Mesenteric fat pad (tissue), 1 donor: Measurements from ENCODE around the gene AREL1. TPM values are rescaled to one million over a fixed set of nuclear protein-coding genes. Genes with fewer than 3 reads are reported as not detected.

Experiments used
- DNase-seq: peaks from one replicate; pipeline ENCODE4 v3.0.0-alpha.2; 2020; ENCODE audit warnings: low spot score
- total RNA-seq: library from RNA; stranded (reverse); fragmentation: NEBNext Ultra II Directional; extraction: Animal tissue kit (Norgen Biotek cat#: 25700); gene quantifications from one replicate; pipeline ENCODE4 v1.2.1, GENCODE V29; 2021
- donor health status: DM: yes; HTN: yes; CAD: no.

Gene AREL1
- total RNA-seq, 1 donor from 2014 or later, result 31.9 TPM

DNA sequence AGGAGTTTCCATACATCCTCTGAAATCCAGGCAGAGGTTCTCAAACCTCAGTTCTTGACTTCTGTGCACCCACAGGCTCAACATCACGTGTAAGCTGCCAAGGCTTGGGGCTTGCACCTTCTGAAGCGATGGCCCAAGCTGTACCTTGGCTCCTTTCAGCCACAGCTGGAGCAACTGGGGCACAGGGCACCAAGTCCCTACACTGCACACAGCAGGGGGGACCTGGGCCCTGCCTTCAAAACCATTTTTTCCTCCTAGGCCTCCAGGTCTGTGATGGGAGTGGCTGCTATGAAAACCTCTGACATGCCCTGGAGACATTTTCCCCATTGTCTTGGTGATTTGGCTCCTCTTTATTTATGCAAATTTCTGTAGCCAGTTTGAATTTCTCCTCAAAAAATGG, 10.6 kb downstream of the AREL1 start:
- DNase-seq, result no peak

DNA sequence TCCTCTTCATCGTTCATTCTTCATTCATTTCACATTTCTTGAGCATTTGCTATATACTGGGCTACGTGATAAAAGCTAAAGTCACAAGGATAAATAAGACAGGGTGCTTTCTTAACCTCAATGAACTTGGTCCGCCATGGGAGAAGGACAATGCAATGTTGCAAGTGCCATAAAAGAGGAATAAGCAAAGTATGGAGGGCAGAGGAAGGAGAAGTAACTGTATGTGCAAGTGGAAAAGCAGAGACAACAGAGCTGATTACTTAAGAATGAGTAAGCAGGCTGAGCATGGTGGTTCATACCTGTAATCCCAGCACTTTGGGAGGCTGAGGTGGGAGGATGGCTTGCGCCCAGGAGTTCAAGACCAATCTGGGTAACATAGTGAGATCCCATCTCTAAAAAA, 14.4 kb downstream of the AREL1 start:
- DNase-seq, result no peak

DNA sequence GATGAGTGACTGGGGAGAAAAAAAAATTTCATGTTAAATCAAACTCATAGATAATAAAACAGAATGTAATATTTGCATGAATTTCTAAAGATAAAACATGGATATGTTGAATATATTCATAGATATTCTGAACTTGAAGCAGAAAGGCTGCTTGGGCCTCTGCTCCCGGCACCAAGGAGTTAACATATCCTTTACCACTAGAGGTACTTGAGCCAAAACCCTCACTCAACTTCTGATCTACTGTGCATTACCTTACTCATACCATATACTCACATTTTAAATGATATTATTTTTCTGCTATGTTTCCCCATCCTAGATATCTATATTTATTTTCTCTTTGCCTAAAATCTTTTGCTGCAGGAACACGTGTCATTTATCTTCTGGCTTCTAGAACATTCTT, 14.9 kb downstream of the AREL1 start:
- DNase-seq, result no peak

DNA sequence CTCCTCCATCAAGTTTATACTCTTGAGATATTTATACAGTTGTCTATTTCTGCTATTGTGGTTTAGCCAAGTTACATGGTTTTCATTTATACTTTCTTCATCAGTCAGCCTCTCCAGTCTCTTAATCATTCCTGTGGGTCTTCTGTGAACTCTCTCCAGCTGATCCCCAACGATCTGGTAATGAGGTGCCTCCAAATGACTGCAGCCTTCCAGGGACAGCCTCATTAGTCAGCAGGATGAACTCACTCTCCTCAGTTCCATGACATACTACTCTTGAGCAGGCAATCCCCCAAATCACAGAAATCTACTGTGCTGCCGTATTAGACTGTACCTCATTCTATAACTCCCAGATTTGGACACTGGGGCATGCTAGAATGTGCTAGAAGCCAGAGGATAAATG, 15.3 kb downstream of the AREL1 start:
- no peak for DNase-seq

DNA sequence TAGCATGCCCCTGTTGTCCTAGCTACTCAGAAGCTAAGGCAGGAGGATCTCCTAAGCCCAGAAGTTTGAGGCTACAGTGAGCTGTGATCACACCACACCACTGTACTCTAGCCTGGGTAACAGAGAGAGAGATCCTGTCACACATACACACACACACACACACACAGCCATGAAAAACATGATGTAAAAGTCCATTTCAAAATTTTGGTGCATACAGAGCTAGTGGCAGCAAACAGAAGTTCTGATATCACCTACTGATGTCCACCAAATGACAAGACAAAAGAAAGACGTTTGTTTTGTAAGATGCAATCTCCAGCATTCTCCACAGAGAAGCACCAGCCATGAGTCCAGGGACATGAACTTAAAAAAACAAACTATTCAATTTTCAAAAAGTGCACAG, 15.9 kb downstream of the AREL1 start:
- no peak for DNase-seq

DNA sequence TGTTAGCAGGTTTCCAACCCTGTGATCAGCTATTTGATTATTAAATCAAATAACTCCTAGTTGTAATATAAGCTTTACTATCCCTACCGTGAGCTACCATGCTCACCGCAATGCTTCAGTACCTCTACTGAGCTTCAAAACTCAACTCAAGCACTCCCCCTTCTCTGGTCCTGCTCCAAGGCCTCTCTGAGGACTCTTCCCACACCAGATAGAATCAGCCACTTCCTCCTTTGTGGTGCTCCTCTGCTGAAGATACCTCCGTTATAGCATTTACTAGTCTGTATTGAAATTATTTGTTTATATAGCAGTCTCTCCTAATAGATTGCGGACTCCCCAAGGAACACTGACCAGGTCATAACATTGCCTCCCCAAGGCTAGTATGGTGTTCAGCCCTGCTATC, 17.5 kb downstream of the AREL1 start:
- no peak for DNase-seq

DNA sequence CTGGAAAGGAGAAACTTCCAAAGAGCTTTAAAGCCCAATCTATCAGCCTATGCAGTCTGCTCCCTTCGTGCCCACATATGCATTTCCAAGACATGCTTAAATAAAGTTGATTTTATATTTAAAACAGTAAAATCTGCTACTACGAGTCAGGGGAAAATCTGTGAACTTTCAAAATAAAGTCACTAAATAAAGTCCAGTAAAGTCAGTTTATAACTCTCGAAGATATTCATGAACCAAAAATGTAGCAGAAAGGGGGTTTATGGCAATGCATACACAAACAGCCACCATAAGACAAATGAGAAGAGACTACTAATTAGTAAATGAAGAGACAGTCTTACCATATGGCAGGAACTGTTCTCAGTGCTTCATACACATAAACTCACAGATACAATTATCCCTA, 19.7 kb downstream of the AREL1 start:
- no peak for DNase-seq

DNA sequence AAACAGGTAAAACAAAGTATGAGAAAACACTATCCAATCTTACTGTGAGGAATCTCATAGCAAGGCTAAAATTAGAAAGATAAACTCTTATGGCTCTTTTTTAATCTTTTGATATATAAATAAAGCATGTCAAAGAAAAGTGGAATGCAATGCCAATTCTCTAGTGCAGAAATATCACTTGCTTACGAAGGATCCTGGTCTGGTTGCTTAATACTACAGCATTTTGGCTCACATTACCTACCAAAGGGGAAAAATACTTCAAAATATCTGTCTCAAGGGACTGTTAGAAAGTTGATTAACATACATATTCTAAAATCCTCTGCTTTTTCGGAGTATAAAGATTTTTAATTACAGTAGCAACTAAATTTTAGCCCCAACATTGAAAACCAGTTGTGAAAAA, 21.4 kb downstream of the AREL1 start:
- DNase-seq, result no peak

DNA sequence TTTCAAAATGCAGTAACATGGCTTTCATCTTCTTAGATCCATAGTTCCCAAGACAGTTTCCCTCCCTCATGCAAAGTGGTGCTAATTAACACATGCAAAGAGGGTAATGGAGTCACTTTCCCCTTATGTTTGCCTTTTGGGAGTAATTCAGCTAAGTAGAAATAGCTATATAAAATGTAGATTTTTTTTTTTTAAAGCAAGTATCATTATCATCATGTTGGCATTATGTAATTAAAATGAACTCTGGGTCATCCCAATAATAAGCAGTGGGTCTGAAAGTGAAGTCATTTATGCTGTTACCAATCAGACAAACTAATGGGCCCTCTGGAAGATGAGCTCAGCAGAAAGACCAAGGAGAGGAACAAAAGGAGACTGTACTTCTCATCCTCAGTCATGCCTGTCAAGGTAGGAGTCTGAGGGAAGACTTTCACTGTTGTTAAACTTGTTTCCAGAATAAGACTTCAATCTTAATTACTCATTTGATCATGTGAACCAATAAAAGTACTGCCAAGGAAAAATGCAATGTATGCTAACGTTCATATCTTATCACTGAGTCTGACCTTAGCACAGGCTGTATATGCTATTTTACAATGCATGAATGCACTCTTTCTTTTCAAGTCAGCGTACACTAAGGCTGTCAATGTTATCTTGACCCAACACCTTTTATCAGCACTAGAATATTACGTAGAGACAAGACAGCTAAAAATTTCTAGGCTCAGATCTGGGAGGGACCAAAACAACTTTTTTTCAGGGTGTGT, 26.8 kb downstream of the AREL1 start:
- no peak for DNase-seq

DNA sequence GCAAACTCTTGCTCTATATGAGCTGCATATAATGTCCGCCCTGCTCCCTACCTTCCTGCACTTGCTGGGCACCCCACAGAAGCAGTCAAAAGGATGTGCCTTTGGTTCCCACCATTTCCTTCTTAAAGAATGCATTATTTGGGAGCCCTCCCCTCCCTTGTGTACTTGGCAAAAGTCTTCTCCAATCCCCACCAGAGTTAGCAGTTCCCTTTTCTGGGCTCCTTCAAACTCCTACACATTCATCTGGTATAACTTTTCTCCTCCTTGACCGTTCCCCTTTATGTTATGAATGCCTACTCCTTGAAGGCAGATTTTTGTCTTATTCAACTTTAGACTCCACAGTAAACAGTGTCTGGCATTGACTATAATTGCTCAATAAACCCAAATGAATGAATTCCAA, 27.8 kb downstream of the AREL1 start:
- no peak for DNase-seq

DNA sequence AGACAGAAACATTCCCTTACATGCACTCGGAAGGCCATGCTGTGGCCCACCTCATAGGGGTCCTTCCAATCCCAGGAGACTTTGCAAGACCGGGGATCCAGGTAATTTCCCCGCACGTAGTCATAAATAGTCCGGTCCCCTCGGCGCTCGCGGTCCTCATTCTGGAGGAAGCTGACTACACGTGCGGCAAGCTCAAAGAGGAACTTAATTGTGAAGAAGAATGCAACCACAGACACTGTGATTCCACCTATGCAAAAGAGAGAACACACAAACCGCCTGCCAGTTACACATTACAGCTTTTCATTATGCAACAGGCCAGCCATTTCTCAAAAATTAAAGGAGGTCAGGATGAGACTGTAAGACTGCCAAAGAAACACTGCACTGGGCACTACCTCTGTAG, 28.4 kb downstream of the AREL1 start:
- no peak for DNase-seq

DNA sequence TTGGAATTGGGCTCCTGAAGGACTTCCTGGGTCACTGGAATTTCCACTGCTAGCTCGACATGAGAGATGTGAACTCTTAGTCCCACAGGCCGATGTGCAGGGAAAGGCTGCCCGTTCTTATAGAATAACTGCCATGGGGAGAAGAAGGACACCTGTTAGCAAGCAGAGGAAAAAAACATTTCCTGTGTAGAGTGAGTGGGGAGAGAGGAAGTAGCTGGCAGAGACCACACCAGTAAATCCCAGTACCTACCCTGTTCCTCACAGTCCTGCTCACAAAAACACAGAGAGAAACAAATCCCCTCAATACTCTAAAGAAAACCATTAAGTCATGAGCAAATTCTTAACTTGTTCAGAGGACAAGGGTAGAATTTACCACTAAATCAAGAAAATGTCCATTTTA, 29.5 kb downstream of the AREL1 start:
- no peak for DNase-seq

DNA sequence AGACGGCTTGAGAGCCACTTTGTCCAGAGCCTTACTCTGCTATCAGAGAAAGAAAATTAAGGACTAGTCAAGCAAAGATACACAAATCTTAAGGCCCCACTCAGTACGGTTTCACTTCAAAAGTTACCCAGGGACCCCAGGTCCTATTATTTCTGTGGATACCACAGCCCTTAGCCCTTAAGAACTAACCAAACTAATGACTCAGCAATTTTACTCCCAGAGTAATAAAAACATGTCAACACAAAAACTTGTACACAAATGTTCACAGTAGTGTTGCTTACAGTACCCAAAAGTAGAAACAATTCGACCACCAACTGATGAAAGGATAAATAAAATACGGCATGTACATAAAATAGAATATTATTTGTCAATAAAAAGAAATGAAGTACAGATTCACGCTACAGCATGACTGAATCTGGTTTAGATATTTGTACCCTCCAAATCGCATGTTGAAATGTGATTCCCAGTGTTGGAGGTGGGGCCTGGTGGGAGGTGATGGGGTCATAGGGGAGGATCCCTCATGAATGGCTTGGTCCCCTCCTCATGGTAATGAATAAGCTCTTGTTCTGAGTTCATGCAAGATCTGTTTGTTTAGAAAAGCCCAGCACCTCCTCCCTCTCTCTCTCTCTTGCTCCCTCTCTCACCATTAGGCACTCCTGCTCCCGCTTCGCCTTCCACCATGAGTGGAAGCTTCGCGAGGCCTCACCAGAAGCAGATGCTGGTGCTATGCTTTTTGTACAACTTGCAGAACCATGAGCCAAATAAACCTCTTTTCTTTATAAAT, 30.5 kb downstream of the AREL1 start:
- DNase-seq, result no peak

DNA sequence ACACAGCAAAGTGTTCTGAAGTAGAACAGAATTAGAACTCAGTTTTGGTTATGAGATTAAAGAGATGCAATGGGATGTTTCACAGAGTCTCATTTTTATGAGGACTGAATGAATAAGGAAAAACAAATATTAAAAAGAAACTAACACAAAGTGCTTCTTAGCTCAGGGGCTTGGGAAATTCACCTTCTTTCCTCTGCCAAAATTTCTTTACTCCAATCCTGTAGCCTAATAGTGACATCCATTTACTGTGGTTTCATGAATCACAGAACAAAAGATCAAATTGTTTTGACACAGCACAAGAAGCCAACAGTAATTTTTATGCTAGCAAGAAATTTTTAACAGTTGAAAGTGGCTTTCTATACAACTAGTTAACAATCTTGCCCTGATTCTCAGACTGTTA, 37.7 kb downstream of the AREL1 start:
- no peak for DNase-seq

DNA sequence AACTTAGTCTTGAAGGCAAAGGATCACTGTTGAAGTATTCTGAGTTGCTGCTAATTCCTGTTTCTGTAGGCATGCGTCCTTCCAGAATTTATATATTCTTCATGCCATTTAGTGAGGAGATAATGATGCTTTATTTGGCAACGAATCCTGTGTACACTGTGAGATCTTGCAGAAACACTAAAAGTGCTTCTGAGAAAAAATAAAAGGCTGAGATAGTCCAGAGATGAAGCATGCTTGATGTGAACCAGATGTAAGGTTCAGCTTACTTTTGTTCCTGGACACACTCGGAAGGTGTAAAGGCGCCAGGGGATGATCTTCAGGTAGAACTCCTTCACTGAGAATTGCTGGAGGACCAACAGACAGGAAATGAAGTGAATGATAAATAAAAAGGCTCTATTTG, 39.1 kb downstream of the AREL1 start:
- DNase-seq, result no peak

DNA sequence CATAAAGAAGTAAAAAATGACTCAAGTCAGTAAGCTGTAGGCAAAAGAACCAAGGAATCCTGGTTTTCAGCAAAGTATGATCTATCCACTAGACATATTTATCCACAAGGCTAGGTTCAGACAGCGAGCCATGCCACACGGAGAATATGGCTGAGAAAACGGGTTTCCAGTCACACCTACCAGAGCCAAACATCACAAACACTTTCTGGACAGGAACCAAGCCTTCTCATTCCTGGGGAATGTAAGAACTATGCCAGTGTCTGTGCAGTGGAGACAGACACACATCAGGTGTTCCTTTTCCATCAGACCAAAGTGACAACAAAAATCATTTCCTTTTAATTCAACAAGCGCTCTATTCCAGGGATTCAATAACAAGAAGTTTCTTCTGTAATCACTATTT, 41.1 kb downstream of the AREL1 start:
- DNase-seq, result no peak

DNA sequence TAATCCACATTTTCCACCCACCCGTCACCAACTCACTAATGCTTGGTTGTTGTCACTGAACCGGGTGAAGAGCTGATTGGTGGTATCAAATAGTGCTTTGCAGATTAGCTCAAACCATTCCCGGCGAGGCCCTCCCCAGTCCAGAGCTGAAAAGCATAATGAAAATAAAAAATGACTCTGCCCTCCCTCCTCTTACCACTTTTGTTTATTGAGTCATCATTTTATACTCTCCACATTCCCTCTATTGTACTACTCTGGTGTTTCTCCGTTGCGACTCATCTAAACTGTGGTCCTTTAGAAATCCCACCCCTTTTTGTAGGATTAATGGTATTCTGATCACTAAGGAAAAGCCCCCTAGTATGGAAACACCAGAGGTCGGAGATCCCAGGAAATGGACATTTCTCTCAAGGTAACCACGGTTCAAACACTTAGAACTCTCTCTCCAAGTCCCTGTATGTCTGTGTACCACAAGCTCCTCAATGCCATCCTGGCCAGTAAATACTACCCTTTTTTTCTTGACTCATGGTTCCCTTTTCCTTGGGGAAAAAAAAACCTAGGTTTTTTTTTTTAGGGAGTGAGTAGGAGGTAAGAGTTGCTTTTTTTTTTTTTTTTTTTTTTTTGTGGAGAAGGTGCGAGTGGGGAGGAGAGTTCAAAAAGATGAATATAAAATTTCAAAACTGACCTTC, 42.0 kb downstream of the AREL1 start:
- DNase-seq, result no peak

DNA sequence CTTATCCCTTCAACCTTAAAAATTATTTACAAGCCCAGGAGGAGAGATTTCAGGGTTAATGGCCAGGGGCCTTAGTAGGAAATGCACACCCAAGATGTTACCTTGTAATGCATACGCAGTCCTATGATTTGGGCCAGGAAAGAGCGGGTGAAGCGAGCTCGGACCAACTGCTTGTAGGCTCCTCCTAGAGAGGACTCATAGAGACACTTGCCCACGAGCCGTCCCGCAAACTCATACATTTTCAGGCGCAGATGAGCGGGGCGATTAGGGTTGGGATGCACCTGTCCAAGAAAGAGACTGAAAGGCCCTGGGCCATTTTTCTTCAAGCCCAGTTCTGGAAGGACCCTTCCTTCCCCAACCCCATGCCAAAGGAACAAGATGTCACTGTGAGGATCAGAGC, 43.0 kb downstream of the AREL1 start:
- DNase-seq, result no peak

DNA sequence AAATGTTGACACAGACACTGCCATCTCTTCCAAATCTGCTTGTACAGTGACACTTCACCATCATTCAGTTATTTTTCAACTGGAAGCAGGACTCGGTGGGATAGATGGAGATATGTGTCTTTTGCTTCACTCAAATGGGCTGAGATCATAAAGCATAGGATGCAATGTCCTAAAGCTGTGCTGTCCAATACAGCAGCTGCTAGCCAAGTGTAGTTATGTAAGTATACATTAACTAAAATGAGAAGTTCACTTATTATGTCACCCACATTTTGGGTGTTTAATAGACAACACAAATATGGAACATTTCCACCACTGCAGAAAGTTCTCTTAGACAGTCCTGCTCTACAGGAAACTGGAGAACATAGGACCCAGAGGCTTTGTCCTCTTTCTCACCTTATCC, 43.6 kb downstream of the AREL1 start:
- no peak for DNase-seq

DNA sequence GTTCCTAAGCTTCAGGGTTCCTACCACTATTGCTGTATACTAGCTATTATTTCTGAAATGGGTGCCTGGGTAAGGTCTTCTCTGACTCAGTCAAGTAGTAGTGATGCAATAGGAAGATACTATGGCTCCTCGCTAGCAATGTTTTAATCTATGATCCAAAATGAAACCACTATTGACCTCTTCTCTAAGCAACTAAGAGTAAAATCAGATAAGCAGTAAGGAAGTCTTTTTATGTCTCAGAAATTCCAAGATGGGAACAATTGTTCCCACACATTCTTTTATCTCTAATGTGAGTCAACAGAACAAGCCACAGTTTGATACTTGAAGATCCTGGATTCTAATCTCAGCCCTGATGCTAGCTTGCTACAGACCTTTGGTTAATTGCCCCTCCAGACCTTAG, 45.1 kb downstream of the AREL1 start:
- no peak for DNase-seq

DNA sequence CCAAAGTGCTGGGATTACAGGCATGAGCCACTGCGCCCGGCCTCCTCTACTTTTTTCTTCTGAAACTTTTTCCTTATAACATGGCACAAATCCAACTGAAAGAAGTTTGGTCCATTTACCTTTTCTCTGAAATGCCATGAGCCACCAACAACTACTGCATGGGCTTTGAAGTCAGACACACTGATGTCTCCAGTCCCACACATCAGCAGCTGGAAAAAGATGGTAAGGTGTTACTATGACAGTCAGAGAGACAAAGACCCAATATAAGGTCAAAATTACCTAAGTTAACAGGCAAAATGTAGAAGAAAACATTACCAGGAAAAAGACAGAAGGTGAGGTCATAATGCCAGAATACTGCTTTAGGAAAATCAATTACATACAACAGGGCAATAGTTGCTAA, 48.2 kb downstream of the AREL1 start:
- no peak for DNase-seq

DNA sequence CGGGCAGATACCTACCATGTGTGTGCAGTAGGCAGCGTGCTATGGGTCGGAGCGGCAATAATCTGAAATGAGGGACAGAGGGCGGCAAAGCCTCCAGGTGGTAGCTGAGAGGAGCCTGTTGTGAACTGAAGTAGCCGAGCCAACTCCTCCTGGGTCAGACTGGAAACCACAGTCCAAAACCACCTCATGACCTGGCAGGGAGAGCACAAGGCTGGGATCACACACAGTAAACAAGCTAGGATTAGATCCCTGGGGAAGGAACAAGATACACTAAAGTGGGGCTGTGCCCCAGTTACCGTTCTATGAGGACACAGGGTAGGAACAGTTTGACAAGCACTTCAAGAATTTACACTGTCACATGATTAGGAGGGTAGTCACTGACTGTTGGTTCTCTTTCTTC, 49.0 kb downstream of the AREL1 start:
- DNase-seq, result no peak
